ENCODE measurements around the gene MACF1.
A peak's percentile ranks its signal among the peaks of the same experiment; 100 is the strongest.

MACF1 gene

GRCh38 chr1:39397487-39397886 lies 193.0 kb downstream of the MACF1 start:
- no peak for DNase-seq

GRCh38 chr1:39398278-39399021 lies 194.0 kb downstream of the MACF1 start:
- DNase-seq: peak; percentile 37

- DNase-seq: no peak
Measured at GRCh38 chr1:39401106-39401505, 196.6 kb downstream of the MACF1 start.

DNA sequence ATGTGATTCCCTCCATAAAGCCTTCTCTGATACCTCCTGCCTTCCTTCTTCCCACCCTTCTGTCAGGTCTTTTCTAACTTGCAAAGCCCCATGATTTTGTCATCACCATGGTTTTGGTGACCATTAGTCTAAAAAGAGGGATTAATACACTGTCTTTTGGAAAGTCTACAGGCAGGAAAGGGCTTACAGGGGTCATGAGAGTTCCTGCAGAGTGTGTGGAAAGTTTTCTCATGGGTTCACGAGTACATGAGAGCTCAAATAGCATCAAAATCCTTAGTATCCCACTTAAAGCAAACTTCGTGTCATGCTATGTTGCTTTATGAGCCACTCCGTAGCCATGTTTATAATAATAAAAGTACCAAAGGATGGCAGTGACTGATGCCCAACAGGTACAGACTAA lies 200.4 kb downstream of the MACF1 start:
- no peak for DNase-seq

- no peak for DNase-seq
Measured at GRCh38 chr1:39405358-39405757, 200.9 kb downstream of the MACF1 start.

DNA sequence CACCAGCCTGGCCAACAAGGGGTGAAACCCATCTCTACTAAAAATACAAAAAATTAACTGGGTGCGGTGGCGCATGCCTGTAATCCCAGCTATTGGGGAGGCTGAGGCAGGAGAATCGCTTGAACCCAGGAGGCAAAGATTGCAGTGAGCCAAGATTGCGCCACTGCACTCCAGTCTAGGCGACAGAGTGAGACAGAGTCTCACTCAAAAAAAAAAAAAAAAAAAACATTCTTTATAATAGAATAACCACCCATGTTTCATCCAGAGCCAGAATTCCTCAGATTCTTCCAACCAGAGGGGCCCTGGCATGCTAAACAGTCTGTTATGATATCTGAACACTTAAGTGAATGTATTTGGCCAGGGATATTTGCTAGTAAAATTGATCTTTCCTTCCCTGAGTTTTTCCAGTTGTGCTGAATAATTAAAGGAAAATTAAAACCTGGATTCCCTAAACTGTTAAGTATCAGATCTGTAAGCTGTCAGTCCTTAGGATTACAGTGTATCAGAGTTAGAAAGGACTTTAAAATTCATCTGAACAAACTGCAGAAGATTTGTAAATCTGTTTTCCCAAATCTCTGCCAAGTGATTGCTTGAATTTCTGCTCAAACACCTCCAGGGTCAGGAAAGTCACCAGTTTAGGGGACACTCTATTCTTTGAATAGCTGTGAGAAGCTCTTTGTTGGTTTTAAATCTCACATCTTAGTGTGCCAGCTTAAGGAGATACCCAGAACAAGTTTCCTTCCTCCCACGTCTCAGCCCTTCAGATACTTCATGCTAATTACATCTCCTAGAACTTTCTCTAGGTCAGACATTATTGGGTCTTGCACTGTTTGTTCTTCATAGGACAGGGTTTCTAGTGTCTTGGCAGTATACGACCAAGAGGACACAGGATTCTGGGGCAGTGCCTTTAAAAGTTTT lies 202.3 kb downstream of the MACF1 start:
- DNase-seq: no peak

DNA sequence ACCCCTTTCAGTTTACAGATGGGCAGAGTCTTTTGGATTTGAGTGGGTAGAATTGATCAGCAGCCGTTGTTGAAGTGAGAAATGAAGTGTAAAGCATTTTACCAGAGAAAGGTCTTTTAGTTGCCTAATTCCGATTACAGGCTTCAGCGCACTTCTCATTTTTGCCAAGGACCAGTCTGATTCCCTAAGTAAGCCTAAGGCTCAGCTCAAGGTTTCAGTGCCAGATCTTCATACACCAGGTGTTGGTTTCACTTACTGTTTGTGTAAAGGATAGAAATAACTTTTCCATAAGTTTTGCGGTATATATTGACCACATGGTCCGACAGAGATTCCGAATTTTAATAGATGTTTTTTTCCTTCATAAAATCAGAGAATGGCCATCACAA lies 203.0 kb downstream of the MACF1 start:
- no peak for DNase-seq

GRCh38 chr1:39407896-39408640 lies 203.6 kb downstream of the MACF1 start:
- no peak for DNase-seq

- DNase-seq: peak; percentile 85
Measured at GRCh38 chr1:39408641-39409054, 204.2 kb downstream of the MACF1 start.

GRCh38 chr1:39409055-39409816 lies 204.7 kb downstream of the MACF1 start:
- DNase-seq: no peak

DNA sequence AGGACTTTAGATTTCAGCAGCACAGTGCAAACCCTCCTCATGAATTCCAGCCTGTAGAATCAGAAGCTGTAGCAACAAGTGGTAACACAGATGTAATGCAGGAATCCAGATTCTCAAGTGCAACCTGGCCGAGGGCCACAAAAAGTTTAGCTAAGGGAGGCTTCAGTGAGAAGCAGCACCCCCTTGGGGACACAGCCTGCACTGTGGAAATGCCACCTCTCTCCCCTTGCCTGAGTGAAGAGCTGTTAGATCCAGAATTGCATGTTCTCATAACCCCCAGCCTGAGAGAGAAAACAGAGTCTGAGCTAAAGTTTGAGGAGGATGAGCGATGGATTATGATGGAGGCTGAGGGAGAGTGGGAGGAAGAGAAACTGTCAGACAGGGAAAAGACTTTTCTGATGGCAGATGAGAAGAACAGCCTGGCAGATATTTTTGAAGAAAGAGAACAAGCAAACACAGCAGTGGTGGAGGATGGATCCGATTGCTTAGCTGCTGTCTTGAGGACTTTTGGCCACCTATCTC lies 206.5 kb downstream of the MACF1 start:
- DNase-seq: peak; percentile 71

DNA sequence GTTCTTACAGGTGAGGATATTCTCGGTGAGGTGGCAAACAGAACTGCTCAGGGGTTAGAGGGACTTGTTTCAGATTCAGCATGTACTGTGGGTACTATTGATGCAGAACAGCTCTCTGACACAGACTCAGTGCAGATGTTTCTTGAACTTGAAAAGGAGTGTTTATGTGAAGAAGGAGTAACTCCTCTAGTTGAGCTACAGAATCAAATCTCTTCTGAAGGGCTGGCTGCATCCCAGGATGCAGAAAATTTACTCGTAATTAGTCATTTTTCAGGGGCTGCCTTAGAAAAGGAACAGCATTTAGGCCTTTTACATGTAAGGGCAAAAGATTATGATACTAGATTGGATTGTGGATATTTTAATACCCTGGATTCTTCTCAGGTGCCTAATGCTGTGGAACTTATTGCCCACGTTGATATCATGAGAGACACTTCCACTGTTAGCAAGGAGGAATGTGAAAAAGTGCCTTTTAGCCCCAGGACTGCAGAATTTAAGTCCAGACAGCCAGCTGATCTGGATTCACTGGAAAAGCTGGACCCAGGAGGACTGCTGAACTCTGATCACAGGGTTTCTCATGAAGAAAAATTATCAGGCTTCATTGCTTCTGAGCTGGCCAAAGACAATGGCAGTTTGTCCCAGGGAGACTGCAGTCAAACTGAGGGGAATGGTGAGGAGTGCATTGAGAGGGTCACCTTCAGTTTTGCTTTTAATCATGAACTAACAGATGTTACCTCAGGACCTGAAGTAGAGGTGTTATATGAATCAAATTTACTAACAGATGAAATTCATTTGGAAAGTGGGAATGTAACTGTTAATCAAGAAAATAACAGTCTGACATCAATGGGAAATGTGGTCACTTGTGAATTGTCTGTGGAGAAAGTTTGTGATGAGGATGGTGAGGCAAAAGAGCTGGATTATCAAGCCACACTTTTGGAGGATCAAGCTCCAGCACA lies 207.3 kb downstream of the MACF1 start:
- DNase-seq: no peak

GRCh38 chr1:39412892-39413291 lies 208.4 kb downstream of the MACF1 start:
- DNase-seq: no peak

- DNase-seq: no peak
Measured at GRCh38 chr1:39413902-39414528, 209.5 kb downstream of the MACF1 start.

DNA sequence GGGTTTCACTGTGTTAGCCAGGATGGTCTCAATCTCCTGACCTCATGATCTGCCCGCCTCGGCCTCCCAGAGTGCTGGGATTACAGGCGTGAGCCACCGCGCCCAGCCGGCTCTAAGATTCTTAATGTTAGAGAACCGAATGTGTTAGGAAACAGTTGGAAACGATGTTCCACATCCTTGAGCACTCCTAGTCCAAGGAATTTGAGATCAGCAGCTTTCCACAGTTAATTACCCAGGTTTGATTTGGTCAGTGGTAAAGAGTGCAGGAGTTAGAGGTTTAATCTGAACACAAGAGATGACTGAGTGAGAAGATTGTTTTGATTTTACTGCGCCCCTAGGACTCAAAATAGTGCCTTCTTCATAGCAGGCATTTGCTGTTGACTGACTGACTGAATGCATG lies 211.1 kb downstream of the MACF1 start:
- no peak for DNase-seq

- DNase-seq: no peak
Measured at GRCh38 chr1:39416609-39417008, 212.1 kb downstream of the MACF1 start.

DNA sequence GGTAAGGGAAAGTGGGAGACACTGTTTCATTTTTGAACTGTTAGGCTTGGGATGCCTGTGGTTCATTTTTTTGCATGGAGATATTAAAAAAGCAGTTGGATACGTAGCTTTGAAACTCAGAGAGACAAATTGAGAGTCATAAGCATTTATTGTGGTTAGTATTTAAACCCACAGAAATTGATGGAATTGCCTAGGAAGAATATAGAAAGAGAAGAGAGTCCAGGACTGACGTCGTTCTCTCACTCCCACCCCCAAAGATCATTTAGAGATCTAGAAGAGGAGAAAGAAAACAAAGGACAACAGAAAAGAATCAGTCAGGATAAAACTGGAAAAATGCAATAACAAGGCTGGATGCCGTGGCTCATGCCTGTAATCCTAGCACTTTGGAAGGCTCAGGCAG lies 213.7 kb downstream of the MACF1 start:
- no peak for DNase-seq

- DNase-seq: no peak
Measured at GRCh38 chr1:39420493-39420892, 216.0 kb downstream of the MACF1 start.

- no peak for DNase-seq
Measured at GRCh38 chr1:39422614-39423013, 218.1 kb downstream of the MACF1 start.

- DNase-seq: no peak
Measured at GRCh38 chr1:39425151-39425550, 220.7 kb downstream of the MACF1 start.

GRCh38 chr1:39425634-39426033 lies 221.1 kb downstream of the MACF1 start:
- DNase-seq: no peak

Measured in activated T-cell treated with anti-CD3 and anti-CD28 coated beads, Interleukin-2, amount 50 U/mL, for 1 hour (primary cell).